Frontal cortex (tissue), 4 donors: ENCODE results near the gene PIGX. TPM values are rescaled to one million over a fixed set of nuclear protein-coding genes. Genes with fewer than 3 reads are reported as not detected.

Experiments
- DNase-seq, 2 donors: peaks; one replicate each; pipeline ENCODE4 v3.0.0; 2012; ENCODE audit warnings: low spot score in 2 of 2
- FAIRE-seq: peaks from 2 replicates; lab custom pipeline; 2012; peaks lifted over from hg19 to GRCh38; lab: Jason Lieb, UNC
- total RNA-seq: library from RNA; depleted of rRNA; stranded (reverse); fragments of >200 nt; gene quantifications from one replicate; pipeline ENCODE4 v1.2.3, GENCODE V29; 2014
- donor health status: control.
- donor health status: control.
- donor health status: control.

PIGX gene
- 59.9 TPM for total RNA-seq

DNA sequence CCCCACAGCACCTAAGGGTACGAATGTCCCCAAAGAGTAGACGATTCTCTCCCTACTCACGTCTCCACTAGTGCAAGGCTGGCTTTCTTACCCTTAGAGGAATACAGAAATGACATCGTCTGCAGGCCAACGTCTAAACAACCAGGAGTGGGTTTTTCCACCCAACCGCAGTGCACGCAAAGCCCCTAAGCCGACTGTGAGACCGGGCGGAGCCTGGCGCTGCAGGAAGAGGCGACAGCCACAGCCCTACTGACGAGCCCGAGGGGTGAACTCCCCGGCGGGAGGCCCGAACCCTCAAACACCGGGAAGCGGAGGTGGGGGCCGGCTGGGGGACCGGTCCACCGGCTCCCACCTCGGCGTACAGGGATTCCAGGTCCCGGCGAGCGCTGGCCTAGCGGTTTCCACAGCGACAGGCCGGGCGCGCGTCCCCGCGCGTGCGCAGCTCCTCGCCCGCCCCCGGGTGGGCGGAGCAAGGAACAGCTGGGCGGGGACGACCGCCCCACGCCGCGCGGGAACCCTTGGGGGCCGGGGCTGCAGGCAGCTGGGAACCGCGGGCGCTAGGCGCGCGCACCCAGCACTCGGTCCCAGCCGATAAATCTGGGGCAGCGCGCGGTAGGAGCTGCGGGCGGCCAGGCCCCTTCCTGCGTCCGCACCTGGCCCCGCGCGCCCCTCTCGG lies at the start of gene PIGX, which contains the start of gene CEP19:
PIGX (plus strand) TSS at position 540 of the 676 bp plus-strand sequence.
CEP19 (minus strand) TSS at position 413 of the 676 bp plus-strand sequence. CDS start 3,593 bp downstream, outside the sequence.
- DNase-seq, result peak; percentile 95 to 96
- no peak for FAIRE-seq

- FAIRE-seq (no peak), DNase-seq (no peak)
These were observed 49.2 kb upstream of the PIGX start for GRCh38 chr3:196662711-196663571.

DNA sequence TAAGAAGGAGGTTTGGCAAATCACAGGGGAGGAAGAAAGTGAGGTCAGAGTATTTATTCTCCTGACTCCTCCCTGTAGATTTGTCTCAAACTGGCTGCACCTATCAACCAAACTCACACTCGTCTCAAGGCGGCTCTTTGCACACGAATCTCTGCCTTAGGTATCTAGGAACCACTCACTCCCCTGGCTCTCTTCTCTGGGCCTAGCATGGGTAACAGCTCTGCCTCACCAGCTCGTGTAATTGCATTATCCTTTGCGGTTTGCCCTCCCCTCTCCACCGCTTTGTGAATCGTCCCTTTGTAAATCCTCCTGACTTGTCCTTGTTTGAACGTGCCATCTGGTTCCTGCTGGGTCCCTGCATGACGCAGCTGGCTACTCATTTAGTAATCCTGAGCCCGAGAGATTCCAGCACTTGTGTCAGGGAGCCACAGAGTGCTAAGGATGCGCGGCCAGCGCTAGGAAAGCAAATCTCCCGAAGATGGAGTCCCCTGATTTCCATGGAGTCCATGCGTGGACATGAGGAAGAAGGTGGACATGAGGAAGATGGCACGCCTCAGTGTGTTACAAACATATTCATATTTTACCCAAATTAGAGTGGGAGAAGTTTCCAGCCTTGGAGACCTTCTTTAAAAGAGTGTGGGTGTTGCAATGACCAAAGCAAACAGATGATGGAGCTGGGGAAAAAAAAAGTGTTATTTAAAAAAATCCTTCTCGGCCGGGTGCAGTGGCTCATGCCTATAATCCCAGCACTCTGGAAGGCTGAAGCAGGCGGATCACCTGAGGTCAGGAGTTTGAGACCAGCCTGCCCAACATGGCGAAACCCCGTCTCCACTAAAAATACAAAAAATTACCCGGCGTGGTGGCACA lies 45.9 kb upstream of the PIGX start:
- no peak for DNase-seq
- FAIRE-seq, result no peak

- FAIRE-seq (no peak), DNase-seq (no peak)
These were observed 44.9 kb upstream of the PIGX start for GRCh38 chr3:196667056-196667825.

- no peak for DNase-seq
- no peak for FAIRE-seq
These were observed 41.8 kb upstream of the PIGX start for GRCh38 chr3:196670339-196670738.

- FAIRE-seq (no peak), DNase-seq (no peak)
These were observed 38.5 kb upstream of the PIGX start for GRCh38 chr3:196673632-196674031.

DNA sequence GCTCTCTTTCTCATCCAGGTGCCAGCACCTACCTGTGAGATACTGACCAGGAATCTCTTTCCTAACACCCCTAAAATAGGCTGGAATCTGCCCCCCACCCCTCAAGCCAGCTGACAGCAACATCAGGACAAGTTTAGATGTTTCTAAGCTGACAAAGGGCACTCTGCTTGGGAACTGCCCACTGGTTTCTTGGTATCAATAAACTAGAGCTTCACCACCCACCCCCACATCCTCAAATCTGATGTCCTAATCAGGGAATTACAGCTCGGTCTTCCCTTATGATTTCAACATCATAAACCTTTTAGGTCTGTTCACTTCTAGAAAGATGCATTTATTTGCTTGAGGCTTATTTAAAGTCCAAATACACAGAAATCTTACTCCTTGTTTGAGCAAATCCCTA lies 34.8 kb upstream of the PIGX start:
- FAIRE-seq (no peak), DNase-seq (no peak)

DNA sequence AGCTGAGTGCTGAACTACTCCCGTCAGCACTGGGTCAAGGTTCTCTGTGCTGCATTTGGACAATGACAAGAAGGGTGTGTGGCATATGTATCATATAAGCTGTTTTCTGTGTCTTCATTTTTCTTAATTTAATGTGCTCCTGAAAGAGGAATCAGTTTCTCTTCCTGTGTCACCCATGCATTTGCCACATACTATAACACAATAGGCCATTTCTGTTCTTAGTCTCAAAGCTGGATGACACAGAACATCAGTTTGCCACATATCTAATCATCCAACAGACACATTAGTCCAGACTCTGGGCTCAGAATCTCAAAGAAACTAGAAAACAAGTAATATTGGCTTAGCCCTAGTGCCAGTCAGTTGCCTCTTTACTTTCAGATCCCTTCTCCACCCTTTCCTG lies 34.2 kb upstream of the PIGX start:
- no peak for FAIRE-seq

DNA sequence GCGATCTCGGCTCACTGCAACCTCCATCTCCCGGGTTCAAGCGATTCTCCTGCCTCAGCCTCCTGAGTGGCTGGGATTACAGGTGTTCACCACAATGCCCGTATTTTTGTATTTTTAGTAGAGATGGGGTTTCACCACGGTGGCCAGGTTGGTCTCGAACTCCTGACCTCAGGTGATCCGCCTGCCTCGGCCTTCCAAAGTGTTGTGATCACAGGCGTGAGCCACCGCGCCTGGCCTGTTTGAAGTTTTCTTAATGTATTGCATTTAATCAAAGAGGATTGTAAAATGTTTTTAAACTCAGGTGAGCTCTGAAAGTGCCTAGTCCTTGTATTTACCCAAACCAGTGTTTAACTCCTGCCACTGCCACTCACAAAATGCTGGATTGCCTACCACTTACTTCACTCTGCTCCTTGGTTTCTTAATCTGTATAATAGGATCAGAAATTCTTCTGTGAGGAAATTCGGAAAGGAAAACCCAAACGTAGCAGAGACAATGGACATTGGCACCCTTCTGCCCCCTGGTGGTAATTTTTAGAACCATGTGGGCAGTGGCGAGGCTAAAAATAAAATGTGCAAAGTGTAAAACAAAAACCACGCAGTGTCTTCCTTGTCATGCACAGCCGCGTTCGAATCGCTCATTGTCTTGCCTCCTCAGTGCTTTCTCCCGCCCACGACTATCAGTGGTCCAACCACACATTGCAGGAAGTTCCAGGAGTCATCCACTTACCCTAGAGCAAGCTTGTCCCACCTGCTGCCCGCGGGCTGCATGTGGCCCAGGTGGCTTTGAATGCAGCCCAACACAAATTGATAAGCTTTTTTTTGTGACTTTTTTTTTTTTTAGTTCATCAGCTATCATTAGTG lies 27.4 kb upstream of the PIGX start:
- DNase-seq (peak; percentile 51 to 67), FAIRE-seq (no peak)

More for the DNA sequence above, 34.2 kb upstream of the PIGX start:
- DNase-seq, result no peak

DNA sequence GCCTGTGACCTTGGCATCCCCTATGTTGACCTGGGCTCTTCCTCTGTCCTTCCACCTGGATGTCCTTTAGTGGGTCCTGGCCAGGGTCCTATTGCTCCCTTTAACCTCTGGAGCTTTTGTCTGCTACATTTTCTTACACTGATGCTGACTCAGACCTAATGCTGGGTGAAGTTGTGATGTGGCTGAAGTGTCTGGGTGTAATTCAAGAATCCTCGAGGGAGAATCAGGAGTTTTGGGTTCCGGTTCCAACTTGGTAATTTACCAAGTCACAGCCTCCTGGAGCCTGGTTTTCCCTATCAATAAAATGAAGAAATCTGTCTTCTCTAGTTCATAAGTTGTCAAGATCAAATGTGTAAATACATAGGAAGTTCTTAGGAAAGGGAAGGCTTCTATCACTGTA lies 25.7 kb upstream of the PIGX start:
- FAIRE-seq, result no peak
- no peak for DNase-seq

DNA sequence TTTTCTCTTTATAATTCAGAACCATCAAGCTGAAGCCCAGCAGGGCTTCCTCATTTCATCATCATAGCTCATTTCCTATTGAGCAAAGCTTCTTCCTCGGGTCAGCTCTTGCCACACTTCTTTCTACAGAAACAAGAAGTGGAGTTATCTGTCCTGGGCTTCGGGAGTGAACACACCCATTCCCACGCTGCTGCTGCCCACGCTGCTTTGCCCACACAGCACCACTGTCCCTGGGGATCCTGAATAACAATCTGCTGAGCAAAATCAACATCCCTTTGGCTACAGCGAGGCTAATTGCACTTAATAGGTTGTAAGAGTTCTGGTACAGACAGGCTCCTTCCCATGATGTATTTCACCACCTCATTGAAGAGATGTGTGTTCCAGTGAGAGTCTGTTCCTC lies 23.8 kb upstream of the PIGX start:
- DNase-seq (peak in 1 of 2 donors; percentile 45), FAIRE-seq (no peak)

- FAIRE-seq (no peak), DNase-seq (no peak)
These were observed 22.1 kb upstream of the PIGX start for GRCh38 chr3:196689941-196690660.

DNA sequence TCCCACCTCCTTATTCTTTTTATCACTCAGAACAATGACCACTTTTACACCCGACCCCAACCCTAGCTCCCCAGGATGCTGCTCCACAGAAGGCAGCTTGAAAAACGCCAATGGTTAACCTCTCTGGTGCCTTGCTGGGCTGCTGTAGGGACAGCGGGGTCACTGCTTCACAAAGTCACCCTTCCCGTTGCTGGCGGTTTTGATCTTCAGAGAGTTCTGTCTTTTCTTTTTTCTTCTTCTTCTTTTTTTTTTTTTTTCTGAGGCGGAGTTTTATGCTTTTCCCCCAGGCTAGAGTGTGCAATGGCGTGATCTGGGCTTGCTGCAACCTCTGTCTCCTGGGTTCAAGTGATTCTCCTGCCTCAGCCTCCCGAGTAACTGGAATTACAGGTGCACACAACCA lies 20.8 kb upstream of the PIGX start:
- FAIRE-seq, result no peak
- no peak for DNase-seq

DNA sequence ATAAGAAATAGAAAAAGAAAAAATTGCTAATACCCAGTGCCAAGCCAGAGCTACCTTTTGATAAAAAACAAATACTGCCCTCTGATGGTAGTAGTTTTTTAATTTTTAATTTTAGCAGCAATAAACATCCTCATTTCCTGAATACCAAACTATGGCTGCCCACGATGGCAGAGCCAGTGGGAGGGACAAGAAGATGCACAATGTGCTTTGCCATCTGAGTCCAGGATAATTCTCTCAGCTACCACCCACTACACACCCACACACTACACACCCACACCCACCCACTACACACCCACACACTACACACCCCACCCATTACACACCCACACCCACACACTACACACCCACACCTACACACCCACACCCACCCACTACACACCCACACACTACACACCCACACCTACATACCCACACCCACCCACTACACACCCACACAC lies 18.0 kb upstream of the PIGX start:
- FAIRE-seq, result no peak
- DNase-seq, result peak in 1 of 2 donors; percentile 42

- FAIRE-seq (no peak), DNase-seq (no peak)
These were observed 17.0 kb upstream of the PIGX start for GRCh38 chr3:196694941-196695848.

- FAIRE-seq (no peak), DNase-seq (no peak)
These were observed 16.3 kb upstream of the PIGX start for GRCh38 chr3:196695849-196696226.

GRCh38 chr3:196697270-196697669 lies 14.9 kb upstream of the PIGX start:
- DNase-seq (no peak), FAIRE-seq (no peak)
